RKO (cell line): Measurements from ENCODE around the gene MRPS26.
"Not testable (repeated sequence)": the region's sequence is repeated elsewhere in the genome, so short reads cannot be mapped to it uniquely, and the experiment has no call there.

Experiments
- DNase-seq: peaks from one replicate; pipeline ENCODE4 v3.0.0-alpha.2; 2016; ENCODE audit warnings: low spot score

MRPS26 gene

DNA sequence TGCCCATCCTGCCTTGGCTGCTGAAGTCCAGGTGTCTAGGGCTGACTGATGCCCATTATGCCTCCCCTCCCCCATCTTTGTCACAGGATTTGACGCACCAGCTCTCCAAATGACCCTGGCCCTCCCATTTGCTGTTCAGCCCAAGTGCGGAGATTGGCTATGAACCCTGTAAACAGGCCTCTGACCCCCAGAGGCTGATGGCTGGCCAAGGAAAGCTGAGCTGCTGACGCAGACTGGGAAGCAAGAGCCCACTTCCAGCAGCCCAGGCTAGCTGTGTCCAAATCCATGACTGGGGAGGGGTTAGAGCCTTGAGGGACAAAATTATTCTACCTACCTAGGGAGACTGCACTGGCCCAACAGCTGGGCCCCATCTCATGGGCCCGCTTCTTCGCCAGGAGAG is 3.2 kb upstream of the MRPS26 start:
- no peak for DNase-seq

DNA sequence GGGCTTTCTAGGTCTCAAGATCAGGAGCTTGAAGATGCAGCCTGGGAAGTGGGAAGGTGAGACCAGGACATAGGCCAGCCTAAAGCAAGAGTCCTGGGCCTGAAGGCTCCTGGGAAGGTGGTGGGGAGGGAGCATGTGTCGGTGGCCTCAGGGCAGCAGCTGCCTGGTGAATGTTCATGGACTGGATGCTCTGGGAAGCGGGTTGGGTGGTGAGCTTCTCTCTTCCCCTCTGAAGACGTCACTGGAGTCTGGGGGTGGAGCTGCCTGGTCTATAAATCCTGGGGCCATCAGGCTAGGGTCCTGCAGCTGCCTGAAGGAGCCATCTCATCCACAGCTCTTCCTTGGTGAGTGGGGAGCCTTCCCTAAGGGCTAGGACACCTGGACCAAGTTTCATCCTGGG is 2.5 kb upstream of the MRPS26 start, which contains the start of gene GNRH2:
TSS of gene GNRH2 (plus strand) at position 301 of the 400 bp plus-strand sequence. CDS start 793 bp downstream, outside the sequence.
- no peak for DNase-seq

DNA sequence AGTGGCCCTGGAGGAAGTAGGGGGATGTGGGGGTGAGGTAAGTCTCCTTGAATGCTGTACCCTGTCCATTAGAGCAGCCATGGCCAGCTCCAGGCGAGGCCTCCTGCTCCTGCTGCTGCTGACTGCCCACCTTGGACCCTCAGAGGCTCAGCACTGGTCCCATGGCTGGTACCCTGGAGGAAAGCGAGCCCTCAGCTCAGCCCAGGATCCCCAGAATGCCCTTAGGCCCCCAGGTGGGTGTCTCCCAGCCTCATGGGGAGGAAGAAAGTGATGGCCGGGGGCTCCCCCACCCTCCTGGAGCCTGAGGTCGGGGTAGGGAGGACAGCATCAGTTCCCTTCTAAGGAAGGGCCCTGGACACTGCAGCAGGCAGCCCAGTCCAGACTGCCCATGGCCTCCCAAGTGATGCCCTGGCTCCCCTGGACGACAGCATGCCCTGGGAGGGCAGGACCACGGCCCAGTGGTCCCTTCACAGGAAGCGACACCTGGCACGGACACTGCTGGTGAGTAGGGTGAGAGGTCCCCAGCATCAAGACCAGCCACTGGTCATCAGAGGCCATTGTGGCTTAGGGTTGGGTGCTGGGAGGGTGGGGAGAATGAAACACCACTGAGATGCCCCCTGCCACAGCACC is 1.4 kb upstream of the MRPS26 start:
- no peak for DNase-seq

DNA sequence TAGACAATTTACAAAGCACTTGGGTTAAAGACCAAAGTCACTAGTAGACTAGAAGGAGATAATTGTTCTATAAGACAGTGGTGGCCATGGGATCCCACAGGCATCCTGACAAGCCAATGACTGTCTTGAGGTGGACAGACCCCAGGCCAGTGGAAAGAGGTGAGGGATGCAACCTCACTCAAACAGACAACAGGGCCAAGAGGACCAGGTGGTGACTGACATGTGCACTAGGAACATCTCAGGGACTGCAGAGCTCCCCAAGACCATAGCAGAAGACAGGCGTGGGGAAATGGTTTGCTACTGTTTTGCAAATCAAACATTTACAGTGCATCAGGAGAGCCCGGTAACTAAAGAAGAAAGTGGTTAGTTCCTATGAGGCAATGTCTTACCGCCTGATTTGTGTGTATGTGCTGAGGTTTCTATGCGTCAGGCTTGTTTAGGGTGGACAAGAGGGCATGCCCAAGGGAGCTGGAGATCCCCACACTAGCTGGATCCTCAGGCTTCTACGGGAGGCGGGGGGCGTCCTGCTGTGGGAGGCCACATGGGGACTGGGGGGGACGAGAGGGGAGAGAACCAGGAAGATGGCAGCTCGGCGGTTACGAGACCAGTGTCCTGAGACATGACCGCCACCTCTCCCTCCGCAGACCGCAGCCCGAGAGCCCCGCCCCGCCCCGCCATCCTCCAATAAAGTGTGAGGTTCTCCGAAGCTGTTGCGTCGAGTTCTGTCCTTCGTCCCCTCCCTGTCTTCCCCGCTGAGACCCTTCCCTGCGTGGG is 623 bp upstream of the MRPS26 start:
- peak; percentile 79 for DNase-seq

DNA sequence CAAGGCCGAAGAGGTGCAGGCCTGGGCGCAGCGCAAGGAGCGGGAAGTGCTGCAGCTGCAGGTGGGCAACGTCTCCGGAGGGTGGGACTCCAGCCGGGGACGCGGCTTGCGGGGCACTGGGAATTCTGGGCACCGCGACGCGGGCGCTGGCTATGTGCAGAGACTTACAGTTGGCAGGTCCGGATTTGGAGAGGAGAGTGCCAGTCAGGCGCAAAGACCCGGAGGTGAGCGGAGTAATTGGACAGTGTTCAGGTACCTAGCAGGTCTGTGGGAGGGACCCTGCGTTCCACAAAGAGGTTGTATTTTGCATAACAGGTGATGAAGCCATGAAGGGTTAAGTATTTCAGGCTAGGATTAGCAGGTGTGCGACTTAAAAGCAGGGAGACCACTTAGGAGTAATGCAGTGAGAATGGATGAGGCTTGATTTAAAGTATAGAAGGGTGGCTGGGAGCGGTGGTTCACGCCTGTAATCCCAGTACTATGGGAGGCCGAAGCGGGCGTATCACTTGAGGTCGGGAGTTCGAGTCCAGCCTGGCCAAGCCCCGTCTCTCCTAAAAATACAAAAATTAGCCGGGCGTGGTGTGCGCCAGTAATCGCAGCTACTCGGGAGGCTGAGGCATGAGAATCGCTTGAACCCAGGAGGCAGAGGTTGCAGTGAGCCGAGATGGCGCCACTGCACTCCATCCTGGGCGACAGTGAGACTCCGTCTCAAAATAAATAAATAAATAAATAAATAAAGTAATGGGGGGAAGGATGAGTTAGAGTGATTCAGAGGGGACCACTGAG is 1.0 kb downstream of the MRPS26 start:
- peak; percentile 53 for DNase-seq

DNA sequence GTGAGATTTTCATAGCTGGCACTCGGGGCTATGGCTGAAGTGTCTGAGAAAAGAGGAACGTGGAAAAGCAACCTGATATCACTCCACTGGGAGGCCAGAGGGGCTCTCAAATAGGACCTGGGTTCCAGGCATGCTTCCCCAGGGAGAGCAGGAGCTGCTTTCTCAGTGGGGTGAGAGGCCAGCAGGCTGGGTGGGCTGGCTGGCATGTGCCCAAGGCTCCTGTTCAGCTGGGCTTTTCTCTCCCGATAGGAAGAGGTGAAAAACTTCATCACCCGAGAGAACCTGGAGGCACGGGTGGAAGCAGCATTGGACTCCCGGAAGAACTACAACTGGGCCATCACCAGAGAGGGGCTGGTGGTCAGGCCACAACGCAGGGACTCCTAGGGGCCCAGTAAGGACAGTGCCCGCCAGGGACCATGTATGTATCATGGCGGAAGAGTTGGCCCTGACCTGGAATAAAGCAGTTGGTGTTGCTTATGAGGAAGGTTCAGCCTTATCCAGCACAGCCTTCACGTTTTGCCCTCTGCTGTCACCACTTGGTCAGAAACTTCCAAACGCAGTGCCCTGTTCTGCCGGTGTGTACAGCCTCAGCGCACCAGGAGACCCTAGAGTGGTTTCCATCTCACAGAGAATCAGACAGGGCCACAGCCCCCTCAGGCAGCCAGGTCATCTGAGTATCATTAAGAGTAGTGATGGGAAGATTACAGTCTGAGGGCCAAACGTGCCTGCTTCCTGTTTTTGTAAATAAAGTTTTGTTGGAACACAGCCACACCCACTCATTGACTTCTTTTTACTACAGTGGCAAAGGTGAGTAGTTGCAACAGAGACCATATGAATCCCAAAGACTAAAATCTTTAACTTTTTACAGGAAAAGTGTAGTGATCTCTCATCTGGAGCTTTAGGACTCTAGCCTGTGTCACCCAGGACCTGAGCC is 1.9 kb downstream of the MRPS26 start:
- DNase-seq, result no peak

DNA sequence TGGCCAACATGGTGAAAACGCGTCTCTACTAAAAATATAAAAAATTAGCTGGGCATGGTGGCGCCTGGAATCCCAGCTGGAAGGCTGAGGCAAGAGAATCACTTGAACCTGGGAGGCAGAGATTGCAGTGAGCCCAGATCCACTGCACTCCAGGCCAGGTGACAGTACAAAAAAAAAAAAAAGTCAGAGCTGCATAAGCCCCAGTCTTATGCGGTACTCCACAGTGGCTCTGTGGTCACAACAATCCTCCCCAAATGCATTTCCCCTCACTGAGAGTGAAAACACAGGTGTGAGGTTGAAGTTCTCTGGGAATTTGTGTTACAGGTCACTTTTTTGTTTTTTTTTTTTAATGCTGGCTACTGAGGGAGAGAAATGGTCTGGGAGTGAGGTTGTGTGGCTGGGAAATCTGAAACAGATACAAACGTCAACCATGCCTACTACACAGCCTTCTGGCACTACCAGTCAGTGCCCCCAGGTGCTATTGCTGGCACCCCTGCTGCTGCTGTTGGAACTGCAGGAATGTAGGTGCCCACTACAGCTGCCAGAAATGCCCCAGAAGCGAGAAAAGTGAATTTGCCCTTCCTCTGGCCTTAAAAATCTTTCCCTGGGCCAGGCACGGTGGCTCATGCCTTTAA is 5.7 kb downstream of the MRPS26 start:
- DNase-seq, result no peak

DNA sequence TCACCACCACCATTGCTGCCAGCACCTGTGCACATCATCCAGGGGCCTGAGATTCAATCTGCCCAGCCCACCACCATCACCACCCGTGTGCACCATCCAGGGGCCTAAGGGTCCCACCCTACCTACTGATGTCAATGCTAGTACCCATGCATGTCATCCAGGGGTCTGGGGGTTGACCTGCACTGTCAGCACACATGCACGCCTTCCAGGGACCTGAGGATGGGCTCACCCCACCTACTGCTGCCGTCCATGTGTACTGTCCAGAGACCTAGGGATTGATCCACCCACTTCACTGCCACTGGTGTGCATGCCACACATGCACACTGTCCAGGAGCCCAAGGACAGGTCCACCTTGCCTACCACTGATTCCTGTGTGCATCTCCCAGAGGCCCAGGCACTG is 13.6 kb downstream of the MRPS26 start:
- DNase-seq, result no peak

DNA sequence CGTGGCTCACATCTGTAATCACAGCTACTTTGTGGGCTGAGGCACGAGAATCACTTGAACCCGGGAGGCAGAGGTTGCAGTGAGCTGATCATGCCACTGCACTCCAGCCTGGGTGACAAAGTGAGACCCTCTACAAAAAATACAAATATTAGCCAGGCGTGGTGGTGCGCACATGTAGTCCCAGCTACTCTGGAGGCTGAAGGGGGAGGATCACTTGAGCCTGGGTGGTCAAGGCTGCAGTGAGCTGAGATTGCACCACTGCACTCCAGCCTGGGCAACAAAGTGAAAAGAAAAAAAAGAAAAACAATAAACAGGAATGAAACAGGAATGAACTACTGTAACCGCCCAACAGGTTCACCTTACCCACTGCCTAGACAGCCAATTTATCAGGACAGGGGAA is 18.3 kb downstream of the MRPS26 start:
- not testable (repeated sequence) for DNase-seq

DNA sequence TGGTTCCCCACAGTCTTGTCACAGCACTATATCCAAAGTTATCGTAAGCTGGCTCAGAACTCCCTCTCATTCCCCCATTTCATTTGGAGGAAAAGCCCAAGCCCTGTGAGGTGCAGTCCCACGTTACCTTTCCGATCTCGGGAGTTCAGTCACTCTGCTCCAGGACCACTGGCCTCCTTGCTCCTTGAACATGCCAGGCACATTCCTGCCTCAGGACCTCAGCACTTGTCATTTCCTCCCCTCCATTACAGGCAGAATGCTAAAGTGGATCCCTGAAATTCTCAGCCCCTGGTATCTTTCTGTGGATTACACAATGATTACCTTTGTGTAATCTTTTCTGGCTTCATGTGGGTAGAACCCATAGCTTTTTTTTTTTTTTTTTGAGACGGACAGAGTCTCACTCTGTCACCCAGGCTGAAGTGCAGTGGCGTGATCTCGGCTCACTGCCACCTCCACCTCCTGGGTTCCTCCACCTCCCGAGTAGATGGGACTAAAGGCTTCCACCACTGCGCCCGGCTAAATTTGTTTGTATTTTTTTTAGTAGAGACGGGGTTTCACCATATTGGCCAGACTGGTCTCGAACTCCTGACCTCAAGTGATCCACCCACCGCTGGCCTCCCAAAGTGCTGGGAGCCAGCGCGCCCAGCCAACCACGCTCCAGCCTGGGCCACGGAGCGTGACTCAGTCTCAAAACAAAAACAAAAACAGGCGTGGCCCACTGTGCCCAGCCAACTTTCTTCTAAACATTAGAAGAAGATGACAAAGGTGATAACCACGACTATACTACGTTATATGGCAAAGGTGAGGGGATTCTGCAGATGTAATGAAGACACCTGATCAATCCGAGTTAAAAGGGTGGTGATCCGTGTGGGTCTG is 21.5 kb downstream of the MRPS26 start:
- DNase-seq, result no peak

DNA sequence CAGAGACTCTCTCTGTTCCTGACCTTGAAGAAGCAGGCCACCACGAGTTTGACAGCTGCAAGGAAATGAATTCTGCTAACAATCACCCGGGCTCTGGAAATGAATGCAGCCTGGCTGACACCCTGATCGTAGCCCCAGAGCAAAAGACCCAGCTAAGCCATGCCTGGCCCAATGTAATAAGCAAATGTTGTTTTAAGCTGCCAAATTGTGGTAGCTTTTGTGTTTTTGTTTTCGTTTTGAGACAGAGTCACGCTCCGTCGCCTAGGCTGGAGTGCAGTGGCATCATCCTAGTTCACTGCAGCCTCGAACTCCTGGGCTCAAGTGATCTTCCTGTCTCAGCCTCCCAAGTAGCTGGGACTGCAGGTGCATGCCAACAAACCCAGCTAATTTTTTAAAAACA is 22.2 kb downstream of the MRPS26 start:
- DNase-seq, result no peak

DNA sequence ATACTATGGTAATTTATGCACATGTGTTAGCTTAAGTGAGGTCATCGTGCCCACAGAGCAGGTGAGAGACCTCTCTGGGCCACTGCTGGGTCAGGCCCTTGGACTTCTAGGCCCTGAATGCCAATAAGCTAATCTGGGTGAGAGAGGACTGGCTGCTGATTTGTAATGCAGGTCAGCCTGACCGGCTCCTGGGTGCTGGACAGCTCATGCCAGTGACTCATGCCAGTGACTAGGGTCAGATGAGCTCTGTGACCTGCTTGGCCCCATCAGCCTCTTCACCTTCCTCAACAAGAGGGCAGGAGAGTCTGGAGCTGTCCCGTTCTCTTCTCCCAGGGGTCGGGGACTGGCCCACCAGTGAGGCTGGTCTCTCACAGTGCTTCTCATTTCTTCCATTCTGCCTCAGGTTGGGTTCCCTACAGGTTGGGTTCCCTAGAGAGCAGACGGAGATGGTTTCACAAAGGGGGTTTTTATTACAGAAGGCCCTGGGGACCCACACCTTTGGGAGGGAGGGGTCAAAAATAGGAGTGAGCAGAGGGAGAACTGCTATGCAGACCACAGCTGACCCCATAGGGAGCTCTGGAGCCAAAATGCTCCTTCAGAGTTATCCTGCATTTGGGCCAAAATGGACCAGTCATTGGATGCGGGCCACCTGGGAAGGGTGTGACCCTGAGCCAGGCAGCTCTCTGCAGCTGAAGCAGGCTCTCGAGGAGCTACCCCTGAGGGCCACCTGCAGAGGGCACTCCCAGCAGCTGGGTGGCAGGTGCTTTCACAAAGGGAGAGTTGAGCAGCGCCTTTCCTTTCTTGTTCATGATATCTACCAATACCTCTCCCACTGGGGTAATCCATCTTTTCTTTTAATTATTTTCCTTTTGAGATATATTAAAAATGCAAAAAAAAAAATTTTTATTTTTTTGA is 23.4 kb downstream of the MRPS26 start:
- peak; percentile 87 for DNase-seq

DNA sequence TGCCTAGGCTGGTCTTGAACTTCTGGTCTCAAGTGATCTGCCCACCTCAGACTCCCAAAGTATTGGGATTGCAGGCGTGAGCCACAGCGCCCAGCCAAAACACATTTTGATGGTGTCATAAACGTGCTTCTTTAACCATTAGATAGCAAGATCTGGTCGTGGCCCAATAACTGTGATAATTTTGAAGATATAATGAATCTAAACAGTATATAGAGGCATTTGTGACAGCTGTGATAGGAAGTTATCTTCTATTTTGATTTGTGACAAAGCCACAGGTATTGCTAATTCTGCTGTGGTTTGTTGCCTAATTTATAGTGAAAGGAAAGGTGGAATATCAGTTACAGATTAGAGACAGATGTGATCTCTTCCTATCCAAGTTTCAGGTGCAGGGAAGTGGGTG is 24.9 kb downstream of the MRPS26 start:
- DNase-seq, result no peak

DNA sequence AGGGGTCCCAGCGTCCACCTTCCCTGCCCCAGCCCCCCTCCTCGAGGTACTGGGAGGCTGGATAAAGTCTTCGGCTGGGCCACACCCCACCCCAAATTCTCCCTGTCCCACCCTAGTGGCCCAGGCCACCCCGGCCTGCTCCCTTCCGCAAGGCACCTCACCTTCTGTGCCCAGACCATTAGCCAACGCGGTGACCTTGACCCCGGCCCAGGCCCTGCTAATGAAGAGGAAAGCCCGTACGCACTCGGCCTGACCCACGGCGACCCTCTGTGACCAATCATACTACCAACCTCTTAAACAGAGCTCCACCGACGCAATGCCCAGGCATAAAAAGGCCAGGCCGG is 25.4 kb downstream of the MRPS26 start:
- DNase-seq, result no peak

DNA sequence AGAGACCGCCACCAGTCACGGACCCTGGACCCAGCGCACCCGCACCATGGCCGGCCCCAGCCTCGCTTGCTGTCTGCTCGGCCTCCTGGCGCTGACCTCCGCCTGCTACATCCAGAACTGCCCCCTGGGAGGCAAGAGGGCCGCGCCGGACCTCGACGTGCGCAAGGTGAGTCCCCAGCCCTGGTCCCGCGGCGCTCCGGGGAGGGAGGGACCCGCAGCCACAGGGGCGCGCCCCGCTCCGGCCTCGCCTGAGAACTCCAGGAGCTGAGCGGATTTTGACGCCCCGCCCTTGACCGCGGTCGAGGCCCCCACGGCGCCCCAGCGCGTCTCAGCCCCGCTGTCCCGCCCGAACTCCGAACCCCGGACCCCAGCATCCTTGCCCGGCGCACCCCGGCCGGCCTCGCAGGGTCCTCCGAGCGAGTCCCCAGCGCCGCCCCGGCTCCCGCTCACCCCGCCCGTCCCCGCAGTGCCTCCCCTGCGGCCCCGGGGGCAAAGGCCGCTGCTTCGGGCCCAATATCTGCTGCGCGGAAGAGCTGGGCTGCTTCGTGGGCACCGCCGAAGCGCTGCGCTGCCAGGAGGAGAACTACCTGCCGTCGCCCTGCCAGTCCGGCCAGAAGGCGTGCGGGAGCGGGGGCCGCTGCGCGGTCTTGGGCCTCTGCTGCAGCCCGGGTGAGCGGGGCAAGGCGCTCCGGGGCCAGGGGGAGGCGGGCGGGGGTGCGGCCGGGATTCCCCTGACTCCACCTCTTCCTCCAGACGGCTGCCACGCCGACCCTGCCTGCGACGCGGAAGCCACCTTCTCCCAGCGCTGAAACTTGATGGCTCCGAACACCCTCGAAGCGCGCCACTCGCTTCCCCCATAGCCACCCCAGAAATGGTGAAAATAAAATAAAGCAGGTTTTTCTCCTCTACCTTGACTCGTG is 26.0 kb downstream of the MRPS26 start, which contains the start of gene OXT:
TSS of gene OXT (plus strand) at position 11 of the 920 bp plus-strand sequence. CDS start at position 47, 36 bp downstream.
- no peak for DNase-seq

DNA sequence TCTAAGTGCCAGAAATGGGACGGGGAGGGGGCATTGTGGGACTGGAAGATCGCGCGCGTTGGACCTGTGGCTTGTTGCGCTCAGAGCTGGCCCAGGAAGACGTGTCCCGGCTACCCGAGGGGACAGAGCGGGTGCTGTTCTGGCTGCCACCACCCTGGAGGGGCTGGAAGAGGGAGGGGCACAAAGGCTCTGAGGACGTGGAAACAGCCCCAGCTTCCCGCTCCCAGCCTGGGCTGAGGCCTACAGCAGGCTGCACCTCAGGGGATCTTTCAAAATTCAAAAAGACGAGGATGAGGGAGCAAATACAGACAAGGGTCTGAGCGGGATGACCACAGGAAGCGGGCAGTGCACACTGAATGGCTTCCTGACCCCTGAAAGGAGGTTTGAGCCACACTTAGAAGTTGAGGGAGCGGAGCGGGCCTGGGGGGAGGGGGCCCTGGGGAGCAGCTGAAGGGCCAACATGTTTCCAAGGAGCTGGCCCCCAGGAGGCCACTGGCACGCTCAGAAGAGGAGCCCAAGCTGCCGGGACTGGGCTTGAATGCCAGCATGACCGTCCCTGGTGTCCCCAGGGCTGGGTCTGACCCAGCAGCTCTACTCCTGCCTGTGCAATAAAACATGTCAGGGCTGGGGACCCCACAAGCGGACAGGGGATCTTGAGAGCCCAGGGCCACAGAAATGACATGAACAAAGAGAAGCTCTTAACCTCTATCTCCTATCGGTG is 26.8 kb downstream of the MRPS26 start:
- DNase-seq, result no peak

DNA sequence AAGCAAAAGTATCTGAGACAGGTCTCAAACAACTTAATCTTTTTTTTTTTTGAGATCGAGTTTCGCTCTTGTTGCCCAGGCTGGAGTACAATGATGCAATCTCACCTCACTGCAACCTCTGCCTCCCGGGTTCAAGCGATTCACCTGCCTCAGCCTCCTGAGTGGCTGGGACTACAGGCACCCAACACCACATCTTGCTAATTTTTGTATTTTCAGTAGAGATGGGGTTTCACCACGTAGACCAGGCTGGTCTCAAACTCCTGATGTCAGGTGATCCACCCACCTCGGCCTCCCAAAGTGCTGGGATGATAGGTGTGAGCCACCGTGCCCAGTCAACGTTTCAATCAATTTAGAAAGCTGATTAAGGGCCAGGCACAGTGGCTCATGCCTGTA is 27.4 kb downstream of the MRPS26 start:
- DNase-seq, result not testable (repeated sequence)
